GM10847 (cell line): ENCODE results near the gene PPP1R27.

Experiments
- POLR2A ChIP-seq: IDR thresholded peaks from 2 replicates; pipeline ENCODE4 v1.6.1; 2011; ENCODE audit not compliant: insufficient read length; ENCODE audit errors: extremely low read depth

The PPP1R27 gene

DNA sequence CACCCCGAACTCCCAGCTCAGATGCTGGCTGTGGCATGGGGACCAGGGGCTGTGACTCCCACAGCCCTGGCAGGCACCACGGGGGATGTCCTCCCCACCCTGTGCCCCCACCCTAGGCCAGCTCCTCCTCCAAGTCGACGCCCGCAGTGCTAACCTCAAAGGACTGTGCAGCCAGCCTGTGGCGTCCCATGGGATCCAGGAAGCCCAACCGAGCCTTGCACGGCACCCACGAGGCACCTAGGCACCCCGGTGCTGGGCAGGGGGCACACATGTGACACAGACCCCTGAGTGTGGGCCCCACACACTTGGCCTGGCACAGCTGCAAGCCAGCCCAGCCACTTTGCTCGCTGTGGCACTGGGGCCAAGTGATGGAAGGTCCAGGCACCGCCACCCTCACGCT, 27.0 kb downstream of the PPP1R27 start:
- TF ChIP-seq POLR2A: no peak

DNA sequence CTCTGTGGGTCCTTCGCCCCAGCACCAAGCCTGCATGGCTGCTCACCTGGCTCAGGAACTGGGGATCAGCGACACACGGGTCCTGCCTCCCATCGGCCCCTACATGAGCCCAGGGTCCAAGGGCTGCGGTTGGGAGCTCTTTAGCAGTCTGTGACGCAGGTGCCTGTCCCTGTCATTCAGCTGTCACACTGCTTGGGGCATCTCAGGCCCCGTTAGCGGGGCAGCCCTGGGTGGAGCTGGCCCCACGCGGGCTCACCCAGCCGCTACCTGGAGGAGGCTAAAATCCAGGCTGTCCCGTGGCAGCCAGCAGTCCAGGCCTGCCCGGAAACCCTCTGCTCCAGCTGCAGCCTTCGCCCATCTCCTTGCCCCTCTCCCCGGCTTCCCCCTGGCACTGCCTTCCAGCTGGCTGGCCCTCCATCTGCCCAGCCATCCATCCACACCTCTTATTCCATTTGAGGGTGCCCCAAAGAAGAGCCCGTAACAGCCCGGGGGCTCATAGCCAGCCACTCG, 27.6 kb downstream of the PPP1R27 start:
- no peak for TF ChIP-seq POLR2A

DNA sequence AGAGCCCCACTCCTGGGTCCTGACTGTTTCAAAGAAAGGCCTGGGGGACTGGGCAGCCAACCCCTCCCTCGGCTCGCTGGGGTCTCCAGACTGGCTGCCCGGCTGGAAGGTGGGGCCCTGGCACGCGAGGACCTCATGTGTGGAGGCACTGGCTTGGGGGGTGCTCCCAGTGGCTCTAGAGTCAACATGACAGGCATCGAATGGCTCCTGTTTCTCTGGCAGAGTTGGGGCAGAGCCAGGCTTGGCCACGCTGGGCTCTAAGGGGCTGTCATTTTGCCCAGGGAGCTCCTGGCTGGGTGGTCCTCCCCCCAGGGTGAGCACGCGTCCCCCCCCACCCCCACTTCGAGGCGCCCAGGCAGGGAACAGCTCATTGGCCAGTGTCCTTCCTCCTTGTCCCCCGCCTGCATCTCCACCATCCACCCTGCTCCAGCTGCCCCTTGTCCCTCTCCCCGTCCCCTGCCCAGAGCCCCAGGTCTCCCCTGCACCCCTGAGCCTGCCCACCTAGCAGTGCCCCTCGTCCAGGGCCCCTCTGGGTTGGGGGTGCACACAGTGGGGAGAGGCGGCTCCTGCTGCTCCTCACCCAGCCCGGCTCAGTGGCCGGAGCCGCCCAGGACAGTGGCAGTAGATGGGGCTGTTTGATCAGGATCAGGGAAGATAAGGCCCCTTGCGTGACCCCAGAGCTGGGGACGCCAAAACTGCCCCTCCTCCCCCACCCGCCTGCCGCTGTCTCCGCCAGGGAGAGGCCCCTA, 28.2 kb downstream of the PPP1R27 start:
- no peak for TF ChIP-seq POLR2A

DNA sequence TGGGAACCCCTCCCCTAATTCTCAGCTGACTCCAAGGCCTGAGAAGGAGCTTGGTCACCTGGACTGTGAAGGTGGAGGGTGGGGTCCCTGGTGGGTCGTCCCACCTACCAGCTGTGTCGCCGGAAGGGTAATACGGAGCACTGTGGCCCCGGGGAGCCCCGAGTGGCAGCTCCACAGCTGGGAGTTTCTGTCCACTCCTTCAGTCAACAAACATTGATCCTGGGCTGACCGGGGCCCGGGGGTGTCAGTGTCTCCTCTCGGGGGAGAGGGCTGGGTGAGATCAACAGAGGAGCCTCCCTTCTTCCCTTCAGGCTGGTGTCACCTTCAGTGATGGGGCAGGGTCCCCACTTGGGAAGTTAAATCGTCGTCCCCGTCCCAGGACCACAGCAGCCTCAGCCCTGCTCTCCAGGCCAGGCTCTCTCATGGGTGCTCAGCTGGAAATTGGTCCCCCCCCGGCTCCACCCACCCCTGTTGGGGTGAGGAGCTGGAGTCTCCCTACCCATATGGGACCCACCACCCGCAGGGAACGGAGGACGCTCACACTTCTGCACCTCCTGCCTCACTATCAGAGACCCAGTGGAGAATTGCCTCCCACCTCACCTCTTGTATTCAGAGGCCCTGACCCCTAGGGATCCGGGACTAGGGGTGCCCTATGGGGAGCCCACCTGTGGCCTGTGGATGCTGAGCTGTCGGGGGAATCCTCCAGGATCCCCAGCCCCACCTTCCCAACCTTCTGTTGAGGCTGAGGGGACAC, 29.0 kb downstream of the PPP1R27 start:
- TF ChIP-seq POLR2A: no peak

DNA sequence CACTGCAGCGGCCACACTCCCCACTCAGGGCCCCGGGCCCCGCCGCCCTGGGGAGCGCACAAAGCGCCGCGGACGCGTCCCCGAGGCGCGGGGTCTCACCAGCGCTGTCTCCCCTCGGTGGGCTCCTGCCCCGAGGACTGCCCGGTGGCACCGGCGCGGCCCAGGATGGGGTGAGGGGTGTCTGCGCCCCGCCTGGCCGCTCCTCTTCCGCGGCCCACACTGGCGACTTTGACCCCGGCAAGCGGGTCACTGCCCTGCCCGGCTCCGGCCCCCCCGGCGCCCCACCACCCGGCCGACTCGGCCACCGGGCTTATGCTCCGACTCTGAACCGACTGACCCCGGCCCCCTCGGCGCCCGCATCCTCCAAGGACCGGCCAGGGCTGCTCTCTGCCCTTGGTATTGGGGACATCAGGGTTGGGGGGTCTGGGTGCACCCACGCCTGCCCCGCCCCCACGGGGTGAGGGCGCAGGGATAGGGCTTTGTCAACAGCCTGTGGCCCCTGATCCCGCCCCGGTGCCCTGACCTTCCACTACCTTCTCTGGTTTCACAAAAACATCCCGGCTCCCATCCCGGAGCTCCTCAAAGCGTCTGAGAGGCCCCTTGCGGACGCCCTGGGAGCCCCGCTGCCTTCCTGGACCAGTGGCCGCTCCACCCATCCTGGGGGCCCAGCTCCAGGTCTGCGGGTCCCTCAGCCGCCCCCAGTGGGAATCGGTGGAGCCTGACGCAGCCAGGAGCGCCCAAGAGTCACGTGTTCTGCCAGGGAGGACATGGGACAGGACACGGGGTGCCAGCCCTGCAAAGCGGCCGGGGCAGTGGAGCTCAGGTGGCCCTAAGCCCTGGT, 30.1 kb downstream of the PPP1R27 start:
- TF ChIP-seq POLR2A: no peak

- TF ChIP-seq POLR2A: no peak
Observed at GRCh38 chr17:81803728-81804558, 30.9 kb downstream of the PPP1R27 start, which contains the start of gene GCGR. Gene GCGR, plus strand, starts transcription at chr17:81804150. Its CDS starts 4,869 bp downstream, at chr17:81809019.

- TF ChIP-seq POLR2A: no peak
Observed at GRCh38 chr17:81802856-81803643, 31.8 kb downstream of the PPP1R27 start.

DNA sequence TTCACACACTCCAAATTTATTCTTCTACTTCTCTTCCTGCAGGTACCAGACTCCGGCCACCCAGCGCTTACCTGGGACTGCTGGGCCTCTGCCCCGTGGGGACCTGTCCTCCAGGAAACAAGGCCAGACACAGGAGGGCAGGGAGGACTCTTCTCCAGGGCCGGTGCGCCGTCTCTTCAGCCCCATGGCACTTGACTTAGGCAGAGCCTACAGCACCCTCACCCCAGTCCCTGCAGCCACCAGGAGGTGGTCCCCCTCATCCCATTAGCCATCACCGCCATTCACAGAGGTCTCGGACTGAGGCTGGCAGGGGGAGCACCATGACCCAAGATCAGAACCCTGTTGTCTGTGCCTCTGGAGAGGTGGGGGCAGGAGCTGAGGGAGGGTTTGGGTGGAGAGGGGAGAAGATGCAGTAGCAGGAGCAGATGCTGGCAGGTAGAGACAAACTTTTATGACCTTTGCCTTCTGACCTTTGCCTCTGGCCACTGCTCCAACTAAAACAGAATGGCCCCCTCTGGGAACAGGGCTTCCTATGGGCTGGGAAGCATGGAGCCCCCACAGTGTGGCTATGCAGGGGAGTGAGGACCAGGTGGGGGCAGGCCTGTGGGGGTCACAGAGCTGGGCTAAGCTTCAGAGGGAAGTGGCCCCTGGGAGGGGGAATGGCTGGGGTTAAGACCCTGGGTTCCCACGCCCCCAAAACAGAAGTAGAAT, 32.6 kb downstream of the PPP1R27 start:
- TF ChIP-seq POLR2A: no peak

DNA sequence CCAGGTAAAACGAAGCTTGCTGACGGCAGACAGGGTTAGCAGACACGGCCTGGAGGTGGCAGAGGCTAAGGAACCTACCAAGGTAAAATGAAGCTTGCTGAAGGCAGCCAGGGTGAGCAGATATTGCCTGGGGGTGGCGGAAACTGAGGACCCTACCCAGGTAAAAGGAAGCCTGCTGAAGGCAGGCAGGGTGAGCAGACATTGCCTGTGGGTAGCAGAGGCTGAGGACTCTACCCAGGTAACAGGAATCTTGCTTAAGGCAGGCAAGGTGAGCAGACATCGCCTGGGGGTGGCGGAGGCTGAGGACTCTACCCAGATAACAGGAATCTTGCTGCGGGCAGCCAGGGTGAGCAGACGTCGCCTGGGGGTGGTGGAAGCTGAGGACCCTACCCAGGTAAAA, 33.5 kb downstream of the PPP1R27 start:
- no peak for TF ChIP-seq POLR2A

GRCh38 chr17:81794509-81794908, 40.3 kb downstream of the PPP1R27 start:
- no peak for TF ChIP-seq POLR2A

DNA sequence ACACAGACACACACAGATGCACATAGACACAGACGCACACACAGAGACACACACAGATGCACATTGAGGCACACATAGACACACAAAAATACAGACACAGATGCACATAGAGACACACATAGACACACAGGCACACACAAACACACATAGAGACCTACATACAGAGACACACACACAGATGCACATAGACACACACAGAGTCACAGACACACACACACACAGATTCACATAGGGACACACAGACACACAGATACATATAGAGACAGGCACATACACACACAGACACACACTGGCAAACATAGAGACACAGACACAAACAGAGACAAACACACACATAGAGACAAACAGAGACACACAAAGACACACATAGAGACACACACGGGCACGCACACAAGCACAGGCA, 40.8 kb downstream of the PPP1R27 start:
- no peak for TF ChIP-seq POLR2A

DNA sequence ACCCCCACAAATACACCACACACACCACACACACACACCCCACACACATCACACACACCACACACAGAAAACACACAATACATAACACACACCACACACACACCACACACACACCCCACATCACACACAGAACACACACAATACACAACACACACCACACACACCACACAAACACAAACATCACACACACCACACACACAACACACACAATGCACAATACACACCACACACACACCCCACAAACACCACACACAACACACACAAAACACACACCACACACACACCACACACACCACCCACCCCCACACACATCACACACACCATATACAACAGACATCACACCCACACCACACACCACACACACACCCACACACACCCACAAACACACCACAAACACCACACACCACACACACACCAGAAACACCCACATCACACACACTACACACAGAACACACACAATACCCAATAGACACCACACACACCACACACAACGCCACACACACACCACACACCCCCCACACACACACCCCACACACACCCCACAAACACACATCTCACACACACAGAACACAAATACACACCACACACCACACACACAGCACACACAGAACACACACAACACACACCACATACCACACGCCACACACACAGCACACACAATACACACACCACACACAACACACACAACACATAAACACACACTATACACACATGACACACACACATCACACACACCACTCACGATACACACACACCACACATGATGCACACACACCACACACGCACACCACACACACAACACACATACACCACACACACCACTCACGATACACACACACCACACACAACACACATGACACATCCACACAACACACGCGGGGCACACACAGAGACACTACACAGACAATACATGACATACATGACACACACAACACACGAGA, 41.9 kb downstream of the PPP1R27 start:
- no peak for TF ChIP-seq POLR2A
